HG02798 (cell line): ENCODE data around the gene AGK.
"Not testable (repeated sequence)": the region's sequence is repeated elsewhere in the genome, so short reads cannot be mapped to it uniquely, and the experiment has no call there.

Experiments used
- ATAC-seq: cut with Tn5 transposase; IDR thresholded peaks from one replicate; pipeline ENCODE4 v1.9.1; 2021; ENCODE audit warnings: mild to moderate bottlenecking; ENCODE audit not compliant: unreplicated experiment, poor library complexity

The AGK gene

DNA sequence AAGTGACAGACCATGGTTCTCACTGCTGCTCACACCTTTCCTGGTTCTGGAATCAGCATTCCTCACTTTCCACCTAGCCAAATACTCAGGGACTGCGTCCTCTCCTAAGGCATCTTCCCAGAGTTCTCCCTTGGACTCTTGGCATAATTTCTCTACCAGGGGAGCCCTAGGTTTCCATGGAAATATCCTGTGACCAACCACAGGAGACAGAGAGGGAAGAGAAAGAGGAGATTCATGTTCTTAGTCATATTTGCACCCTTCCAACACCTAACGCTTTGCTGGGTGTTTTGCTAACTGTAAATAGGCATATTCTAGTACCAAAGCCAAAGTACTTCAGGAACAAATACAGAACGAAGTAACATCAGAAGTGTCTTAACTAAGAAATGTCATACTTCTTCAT is 122.1 kb downstream of the AGK start:
- ATAC-seq, result no peak

DNA sequence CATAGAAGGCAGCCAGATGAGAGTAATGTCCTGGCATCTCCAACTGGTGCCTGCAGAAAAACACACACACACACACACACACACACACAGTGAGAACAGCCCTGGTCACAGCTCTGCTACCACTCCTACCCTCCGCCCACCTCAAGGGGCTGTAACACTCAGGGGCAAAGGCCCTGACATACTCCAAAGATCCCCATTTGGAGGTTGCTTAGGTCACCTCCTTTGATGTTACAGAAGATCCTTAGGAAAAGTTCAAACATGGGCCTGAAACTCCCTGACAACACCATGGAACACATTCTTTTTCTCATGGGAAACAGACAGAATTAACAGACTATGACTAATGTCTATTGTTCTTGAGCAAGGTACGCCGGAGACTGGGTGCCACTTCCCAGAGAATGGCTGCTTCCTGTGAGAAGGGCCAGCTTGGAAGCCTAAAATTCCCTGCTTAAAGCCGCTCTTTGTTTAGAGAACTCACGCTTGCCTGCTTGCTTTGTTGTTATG is 123.0 kb downstream of the AGK start:
- ATAC-seq, result no peak

DNA sequence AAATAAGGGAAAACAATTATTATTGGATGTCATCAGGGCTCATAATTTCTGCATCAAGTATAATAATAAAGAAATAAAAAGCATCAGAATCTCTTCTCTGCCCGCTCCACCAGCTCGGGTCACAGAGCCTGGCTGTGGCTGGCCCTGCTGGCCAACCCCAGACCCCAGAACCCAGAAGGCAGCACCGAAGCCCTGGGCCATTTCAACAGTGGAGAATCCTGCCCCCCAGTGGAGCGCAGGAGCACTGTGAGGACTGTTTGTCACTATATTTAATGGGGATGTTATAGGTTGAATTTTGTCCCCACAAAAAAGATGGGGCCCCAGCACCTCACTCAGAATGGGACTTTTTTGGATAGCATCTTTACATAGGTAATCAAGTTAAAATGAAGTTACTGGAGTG is 123.5 kb downstream of the AGK start:
- ATAC-seq, result no peak

DNA sequence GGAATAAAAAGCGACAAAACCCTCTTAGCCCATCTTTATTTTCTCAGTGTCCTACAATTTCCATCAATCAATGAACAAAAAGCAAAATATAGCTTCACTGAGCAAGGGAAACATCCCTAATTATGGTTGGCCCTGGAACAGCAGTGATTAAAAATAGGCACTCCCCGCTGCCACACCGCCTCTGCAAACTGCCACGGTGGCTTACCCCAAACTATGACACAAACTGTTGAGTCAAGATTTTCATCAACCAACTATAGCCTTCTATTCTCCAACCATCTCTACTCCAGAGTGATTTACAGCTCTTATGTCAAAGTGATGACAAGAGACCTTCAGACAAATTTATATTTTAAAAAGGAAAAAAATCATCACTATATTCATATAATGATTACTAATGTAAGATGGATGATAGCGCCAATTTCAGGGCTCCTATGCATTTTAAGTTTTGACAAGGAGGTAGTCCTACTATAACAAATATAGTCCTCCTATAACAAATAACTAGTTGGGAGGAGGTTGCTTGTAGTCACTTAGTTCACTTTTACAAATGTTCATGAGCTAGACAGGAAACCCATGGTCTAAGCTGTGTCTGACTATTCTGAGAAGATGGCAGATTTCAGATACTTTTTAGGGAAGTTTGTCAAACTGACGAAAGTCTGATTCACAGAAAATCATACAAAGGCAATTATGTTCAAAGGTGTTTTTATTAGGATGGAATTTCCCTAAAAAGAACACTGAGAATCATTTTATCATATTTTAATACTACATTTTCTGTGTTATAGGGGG is 124.4 kb downstream of the AGK start:
- ATAC-seq, result no peak

DNA sequence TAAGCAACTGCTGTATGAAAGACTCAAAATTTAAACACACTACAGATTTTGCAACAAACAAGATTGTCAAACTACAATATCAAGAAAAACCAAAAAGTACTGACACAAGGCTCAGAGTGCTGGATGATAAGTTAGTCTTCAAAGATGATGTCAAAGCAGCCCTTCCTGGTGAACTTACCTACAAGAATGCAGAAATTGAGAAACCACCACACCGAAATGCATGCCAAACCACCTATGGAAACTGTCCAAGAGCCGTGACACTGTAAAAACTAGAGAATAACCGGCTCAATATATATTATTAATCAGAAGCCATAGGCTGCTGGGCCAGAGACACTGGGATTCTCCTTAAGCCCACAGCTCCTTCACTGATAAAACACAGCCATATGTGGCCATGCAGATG is 125.4 kb downstream of the AGK start:
- no peak for ATAC-seq

DNA sequence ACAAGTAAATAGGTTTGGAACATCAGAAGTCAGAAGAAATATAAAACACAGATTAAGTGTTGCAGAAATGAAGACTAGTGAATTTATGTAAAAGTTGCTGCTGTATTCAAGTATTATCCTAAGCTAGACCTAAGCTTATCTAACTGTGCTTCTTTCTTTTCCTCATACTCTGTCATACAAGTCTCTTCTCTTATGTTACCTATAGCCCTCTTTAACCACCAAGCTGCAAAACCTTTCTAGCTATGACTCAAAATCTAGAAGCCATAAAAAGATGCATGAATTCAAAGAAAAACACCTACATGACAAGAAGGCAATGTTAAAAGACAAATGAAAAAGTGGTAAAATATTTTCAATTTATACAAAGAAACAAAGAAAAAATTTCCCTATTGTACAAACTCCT is 127.8 kb downstream of the AGK start:
- peak; percentile 55 for ATAC-seq

DNA sequence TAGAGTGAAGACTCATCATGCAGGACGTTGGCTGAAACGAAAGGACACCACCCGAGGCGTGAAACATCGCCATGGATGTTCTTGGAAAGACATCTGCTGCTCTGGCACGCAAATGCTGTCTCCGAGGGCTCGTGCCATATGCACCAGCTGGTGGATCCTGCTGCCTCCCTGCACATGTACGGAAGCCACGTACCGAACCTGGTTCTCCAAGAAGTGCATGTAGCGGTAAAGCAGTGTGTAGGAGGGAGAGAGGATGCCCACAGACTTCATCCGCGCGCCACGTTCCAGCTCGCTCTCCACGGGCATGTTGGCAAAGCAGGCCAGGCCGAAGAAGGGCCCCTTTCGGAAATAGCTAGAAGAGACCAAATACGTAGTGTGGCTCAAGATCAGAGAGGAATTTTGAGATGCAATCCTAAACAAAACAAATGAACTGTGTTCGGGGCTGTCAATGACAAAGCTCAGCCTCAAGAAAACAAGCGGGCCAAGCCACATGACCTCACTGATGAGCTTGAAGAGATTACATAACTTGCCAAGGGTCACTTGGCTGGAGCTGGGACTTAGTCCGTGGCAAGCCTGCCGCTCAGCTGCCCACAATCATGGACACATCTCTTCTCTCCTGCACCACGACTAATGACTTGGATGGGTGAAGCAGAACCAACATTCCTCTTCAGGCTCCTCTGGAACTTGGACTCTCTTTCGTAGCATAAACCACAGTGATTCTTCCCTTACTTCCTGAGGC is 134.2 kb downstream of the AGK start:
- no peak for ATAC-seq

DNA sequence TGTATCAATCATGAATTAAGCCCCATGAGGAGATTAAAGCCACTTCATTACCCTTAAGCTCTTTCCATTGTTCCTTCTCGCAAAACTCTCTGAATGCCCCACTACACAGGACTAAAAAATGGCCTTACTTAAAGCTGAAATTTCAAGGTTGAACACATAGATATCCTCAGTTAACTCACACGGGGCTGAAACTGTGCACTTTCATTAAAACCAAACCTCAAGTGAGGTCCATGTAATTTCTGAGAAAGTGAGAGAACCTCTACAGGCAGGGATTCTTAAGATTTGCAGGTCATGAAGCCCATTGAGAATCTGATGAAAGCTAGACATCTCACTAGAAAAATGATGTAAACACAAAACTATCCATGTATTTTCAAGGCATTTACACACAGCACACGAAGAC is 134.9 kb downstream of the AGK start:
- no peak for ATAC-seq

DNA sequence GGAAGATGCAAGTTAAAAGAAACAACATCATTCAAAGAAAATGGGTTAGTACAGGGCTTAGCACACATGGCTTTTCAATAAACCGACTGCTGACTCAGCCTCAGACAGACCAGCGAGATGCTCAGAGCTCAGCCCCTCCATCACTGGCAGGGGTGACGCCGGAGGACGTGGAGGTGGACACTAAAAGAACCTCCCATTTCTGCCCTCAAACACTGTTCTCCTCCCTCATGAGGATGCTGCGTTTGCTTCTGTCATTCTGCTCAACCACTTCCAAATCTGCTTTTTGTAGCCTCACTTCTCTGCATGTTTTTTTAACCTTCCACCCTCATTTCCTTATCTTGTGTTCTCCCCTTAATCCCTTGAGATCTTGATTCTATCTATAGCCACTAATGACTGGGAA is 135.5 kb downstream of the AGK start:
- no peak for ATAC-seq

DNA sequence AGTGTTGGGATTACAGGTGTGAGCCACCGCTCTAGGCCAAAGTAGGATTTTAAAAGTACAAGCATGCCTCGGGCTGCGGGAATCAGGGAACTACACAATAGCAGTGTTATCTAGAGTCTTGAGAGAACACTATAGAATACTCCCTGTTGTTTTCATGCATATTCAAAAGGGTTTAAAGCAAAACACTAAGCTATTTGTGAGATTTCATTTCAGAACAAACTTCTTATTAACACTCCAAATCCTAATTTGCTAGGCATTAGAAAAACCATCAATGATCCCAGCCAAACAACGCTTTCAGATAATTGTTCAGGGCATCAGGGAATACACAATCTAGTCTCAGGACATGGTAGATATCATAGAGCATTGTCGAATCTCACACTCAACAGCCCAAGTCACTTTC is 136.8 kb downstream of the AGK start:
- ATAC-seq, result no peak

DNA sequence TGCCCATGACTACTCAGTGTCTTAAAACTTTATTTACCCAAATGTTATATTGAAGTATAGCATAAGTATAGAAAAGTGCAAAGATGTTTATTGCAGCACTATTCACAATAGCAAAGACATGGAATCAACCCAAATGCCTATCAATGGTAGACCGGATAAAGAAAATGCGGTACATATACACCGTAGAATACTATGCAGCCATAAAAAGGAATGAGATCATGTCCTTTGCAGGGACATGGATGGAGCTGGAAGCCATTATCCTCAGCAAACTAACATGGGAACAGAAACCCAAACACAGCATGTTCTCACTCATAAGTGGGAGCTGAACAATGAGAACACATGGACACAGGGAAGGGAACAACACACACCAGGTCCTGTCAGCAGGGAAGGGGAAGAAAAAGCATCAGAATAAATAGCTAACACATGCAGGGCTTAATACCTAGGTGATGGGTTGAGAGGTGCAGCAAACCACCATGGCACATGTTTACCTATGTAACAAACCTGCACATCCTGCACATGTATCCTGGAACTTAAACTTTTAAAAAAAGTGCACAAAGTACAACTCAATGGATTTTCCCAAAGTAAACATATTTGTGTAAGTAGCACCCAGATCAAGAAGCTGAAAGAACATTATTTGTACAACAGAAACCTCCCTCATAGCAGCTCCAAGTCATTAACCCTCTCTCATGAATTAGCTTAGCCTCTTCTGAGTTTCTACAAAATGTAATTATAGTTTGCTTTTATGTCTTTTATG is 138.0 kb downstream of the AGK start:
- not testable (repeated sequence) for ATAC-seq

DNA sequence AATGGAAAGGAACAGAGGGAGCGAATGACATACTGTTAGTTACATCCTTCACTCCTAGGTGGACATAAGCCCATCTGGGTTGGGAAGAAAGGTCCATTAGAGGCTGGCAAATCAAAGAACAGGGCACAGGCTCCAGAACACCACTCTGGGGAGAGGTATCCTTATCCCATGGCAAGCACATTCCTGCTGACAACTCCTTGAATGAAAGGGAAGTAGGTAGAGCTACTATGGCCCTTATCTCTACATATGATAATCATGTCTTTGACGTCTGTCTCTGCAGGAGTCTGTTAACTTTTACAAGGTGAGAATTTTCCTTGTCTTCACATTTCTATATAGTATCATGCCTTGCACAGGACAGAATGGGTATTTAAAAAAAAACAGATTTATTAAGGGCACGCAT is 140.3 kb downstream of the AGK start:
- no peak for ATAC-seq

DNA sequence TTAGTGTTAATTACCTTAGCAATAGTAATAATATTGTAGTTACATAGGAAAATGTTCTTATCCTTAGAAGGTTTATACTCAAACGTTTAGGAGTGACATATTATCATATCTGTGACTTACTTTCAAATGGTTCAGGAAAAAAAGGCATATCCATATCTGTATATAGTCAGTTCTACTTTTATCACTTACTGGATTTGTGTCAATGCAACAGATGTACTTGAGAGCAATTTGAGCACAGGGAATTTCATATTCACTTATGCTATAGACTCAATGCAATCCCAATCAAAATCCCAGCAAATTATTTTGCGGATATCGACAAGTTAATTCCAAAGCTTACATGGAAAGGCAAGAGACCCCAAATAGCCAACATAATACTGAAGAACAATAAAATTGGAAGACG is 140.8 kb downstream of the AGK start:
- ATAC-seq, result no peak

DNA sequence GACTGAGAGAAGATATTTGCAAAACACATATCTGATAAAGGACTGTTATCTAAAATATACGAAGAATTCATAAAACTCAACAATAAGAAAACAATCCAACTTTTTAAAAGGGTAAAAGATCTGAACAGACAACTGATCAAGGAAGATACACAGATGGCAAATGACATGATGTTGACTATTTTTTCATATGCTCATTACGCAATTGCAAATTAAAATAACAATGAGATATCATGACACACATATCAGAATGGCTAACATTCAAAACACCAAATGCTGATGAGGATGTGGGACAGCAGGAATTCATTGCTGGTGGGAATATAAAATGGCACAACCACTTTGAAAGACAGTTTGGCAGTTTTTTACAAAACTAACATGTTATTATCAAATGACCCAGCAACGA is 141.9 kb downstream of the AGK start:
- no peak for ATAC-seq

DNA sequence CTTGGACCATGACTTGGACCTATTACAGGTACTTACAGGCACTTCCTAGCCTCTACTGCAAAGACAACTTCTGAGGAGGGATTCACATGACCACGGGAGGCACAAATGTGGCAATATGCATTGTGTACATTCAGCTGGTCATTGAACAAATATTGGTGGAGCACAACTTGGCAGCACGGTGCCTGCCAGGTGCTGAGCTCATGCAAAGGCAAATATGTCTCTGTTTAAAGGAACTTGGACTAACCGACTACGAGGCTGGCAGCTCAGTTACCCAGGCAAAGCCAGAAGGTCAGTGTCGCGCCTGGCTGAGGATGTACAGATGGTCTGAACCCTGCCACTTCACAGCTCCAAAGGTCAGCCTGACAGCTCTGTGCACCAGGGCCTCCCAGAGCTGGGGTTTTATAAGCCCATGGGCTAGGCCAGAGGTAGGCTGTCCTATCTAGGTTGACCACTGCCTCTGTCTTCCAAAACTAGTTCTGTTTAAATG is 144.6 kb downstream of the AGK start:
- ATAC-seq, result peak; percentile 33

DNA sequence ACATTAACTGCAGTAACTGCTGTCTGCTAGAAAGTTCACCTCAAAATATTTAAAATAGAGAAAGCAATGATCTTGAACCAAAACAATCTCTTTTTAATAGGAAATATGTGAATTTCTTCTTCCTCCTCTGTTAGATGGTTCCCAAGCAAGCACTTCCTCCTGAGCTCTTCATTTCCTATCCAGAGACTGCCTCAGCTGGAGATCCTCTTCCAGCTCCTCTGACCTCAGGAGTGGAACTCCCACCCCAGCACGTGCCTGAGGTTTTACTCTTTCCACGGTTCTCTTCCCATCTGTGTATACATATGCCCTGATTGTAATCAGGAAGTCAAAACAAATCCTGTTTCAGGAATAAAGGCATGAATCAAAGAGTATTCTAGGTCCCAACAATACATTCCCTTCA is 145.1 kb downstream of the AGK start:
- ATAC-seq, result no peak

DNA sequence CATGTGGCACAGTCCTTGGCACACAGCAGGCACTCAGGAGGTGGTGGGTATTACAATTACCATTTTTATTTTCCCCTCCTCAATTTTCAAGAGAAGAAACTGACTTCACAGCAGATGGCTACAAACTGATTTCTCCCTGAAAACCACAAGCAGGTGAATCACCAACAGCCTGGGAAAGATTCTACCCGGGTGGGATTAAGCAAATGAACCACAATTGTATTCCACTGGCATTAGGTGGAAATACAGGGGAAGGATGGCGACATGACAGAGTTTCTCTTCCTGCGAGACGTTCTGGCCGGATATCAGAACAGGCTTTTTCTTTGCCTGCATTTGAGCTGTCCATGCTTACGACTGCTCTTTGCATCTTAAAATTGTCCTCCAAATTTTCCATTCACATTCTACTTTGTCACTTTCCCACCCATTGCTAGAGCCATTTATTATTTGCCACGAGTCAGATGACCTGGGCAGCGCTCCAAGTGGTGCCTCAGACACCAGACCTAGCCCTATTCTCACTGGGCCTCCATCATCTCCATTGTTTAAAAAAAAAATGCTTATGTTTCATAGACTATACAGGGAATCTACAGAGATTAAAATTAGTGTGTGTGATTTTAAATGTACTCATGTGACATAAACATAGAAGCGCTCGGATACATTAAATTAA is 146.1 kb downstream of the AGK start:
- ATAC-seq, result no peak

DNA sequence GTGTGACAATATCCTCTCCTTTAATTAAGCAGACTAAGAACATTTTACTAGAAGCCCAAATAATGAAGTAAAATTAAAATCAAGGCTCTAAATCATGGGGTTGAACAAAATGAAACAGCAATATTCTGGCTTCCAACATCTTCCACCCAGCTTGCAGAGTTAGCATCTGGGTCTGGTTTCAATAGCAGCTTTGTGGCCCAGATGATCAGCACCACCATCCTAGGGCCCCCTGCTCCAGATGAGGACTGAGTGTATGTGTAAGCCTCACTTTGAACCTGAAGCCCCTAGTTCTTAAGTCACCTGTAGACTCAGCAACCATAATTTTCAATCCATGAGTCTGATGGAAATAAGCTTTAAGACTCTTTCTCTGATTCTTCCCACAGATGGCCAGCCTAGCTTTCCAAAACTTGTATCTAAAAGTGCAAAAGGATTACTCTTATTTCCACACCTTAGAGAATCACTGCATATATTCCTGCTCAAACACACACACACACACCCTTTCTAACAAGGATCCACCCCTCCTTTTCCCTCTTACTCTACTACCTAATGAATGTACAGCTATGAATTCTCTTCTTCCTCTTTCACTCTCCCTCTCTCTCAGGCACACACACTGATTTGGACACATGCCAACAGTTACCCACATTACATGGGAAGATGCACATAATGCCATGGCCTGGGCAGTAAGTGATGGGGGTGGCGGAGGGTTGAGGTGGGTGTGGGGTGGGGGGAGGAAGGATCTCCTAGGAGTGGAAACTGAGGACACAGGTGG is 147.2 kb downstream of the AGK start:
- ATAC-seq, result no peak

DNA sequence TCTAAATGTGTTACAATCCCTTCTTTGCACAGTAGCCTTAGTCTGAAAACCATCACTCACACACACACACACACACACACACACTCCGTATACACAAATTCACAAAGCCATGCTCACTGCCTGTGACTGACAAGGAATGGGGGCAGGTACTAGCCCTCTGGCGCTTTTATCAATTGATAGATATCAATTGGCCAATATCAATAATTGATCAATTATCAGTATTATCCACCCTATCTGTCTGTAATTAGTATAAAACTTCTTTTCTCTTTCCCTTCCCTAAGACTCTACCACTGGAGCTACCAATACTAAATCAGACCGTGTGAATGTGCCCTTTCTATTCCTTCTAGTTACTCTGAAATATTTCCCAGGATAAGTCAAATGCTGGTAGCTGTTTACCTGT is 148.7 kb downstream of the AGK start:
- ATAC-seq, result no peak
